Fibroblast of the aortic adventitia (primary cell): ENCODE measurements around the gene CDK5RAP2. TPM values are rescaled to one million over a fixed set of nuclear protein-coding genes. Genes with fewer than 3 reads are reported as not detected.

Experiments used
- DNase-seq: peaks from one replicate; pipeline ENCODE4 v3.0.0-alpha.2; 2010; ENCODE audit warnings: low read depth
- H3K4me3 ChIP-seq: 2 replicates; pipeline ENCODE4 v1.5.1; 2011; ENCODE audit warnings: low read depth, mild to moderate bottlenecking, control low read depth, low read length, moderate library complexity
- CTCF ChIP-seq: IDR thresholded peaks from 2 replicates; pipeline ENCODE4 v1.5.1; 2011; ENCODE audit warnings: mild to moderate bottlenecking, low read length, control low read depth, inconsistent platforms; ENCODE audit not compliant: insufficient read depth
- total RNA-seq: library from RNA; depleted of rRNA; stranded (reverse); fragments of >200 nt; gene quantifications from 2 replicates; pipeline ENCODE4 v1.2.3, GENCODE V29; 2012; ENCODE audit warnings: low replicate concordance

Gene CDK5RAP2
- total RNA-seq, 1 donor, result 36.8 TPM

- no peak overlapping the region for H3K4me3 ChIP-seq
- DNase-seq, result no peak
- no peak for TF ChIP-seq CTCF
These were observed 42.0 kb upstream of the CDK5RAP2 start for GRCh38 chr9:120621941-120622340.

GRCh38 chr9:120619751-120620655 is 40.0 kb upstream of the CDK5RAP2 start:
- peak; percentile 76 for TF ChIP-seq CTCF
- DNase-seq, result peak; percentile 87
- H3K4me3 ChIP-seq, result no peak overlapping the region

DNA sequence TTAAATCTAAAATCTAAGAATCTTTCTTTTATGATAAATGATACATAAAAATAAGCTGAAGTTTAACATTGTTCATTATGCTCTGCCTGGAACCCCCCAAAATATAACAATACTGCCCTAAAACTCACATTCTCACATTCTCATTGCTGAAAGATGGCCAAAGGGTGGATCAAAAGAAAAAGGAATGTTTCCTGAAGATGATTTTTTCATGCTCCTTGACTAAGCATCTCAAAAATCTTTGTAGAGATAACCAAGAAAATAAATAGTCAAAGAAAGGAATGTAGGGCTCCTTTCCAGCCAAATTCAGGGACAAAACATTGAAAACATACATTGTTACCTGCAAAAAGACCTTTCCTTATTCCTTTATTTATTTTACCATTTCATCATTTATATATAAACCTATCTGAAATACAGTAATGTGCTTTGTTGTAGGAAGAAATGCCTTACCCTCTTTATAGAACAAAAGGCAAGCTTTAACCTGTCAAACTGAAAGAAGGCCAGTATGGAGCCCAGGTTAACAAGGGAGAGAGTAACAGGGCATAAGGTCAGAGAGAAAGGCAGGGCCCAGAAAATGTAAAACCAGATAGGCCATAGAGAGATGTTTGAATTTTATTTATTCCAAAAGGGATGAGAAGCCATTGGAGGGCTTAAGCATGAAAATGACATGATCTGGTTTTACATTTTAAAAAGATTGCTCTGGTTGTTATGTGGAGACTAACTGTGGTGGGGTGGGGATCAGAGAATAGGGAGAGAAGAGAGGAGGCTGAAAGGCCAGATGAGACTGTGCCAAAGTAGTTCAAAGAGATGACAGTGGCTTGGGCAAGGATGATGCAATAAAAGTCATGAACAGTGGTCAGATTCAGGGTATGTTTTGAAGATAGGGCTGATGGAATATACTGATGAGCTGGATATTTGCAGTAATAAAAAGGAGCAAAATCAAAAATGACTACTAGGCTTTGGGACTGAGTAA is 37.3 kb upstream of the CDK5RAP2 start:
- DNase-seq, result peak; percentile 72
- TF ChIP-seq CTCF, result no peak
- H3K4me3 ChIP-seq, result no peak overlapping the region

DNA sequence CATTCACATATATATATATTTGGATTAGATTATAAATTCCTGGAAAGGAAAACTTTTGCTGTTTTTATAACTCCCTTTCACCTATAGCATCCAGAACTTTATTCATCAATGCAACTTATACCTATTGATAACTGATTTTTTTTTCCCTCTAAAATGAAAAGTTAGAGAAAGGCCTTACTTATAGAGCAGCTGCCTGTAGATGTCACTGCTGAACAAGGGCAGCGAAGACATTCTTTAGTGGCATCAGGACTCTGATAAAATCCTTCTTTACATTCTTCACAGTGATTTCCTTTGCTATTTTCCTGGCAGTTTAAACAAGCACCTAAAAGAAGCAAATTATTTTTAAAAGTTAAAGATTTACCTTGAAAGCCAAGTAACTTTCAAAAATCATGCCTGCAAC is 32.3 kb upstream of the CDK5RAP2 start:
- no peak for DNase-seq
- H3K4me3 ChIP-seq, result no peak overlapping the region
- TF ChIP-seq CTCF, result peak; percentile 42

GRCh38 chr9:120611690-120612068 is 31.7 kb upstream of the CDK5RAP2 start:
- no peak for TF ChIP-seq CTCF
- no peak overlapping the region for H3K4me3 ChIP-seq
- DNase-seq, result no peak

- no peak for DNase-seq
These were observed 31.2 kb upstream of the CDK5RAP2 start for GRCh38 chr9:120610975-120611689.

More at GRCh38 chr9:120610975-120611689, 31.2 kb upstream of the CDK5RAP2 start:
- TF ChIP-seq CTCF, result peak; percentile 23
- no peak overlapping the region for H3K4me3 ChIP-seq
